NOMO-1 treated with DMSO at 0.1 percent for 48 hours (cell line): ENCODE results near the gene DCD.
"Not testable (repeated sequence)": the region's sequence is repeated elsewhere in the genome, so short reads cannot be mapped to it uniquely, and the experiment has no call there.

ENCODE experiments used
- DNase-seq: peaks from one replicate; lab custom pipeline; 2025; ENCODE audit not compliant: unreplicated experiment; lab: John Stamatoyannopoulos, UW

Gene DCD

GRCh38 chr12:54648265-54648664 lies at the start of gene DCD:
TSS of gene DCD (minus strand) at chr12:54648365. CDS start at chr12:54648303, 62 bp downstream.
- DNase-seq, result no peak

- DNase-seq, result no peak
These were observed 49.7 kb upstream of the DCD start for GRCh38 chr12:54697851-54698250.

- DNase-seq, result no peak
These were observed 44.2 kb upstream of the DCD start for GRCh38 chr12:54692353-54692752.

GRCh38 chr12:54689984-54690383 lies 41.8 kb upstream of the DCD start:
- no peak for DNase-seq

- DNase-seq, result no peak
These were observed 40.8 kb upstream of the DCD start for GRCh38 chr12:54689034-54689372.

GRCh38 chr12:54688309-54689033 lies 40.3 kb upstream of the DCD start:
- DNase-seq, result no peak

GRCh38 chr12:54684636-54685630 lies 36.8 kb upstream of the DCD start:
- DNase-seq, result no peak

- DNase-seq, result no peak
These were observed 35.2 kb upstream of the DCD start for GRCh38 chr12:54683398-54683797.

- no peak for DNase-seq
These were observed 34.5 kb upstream of the DCD start for GRCh38 chr12:54682674-54683073.

- no peak for DNase-seq
These were observed 32.2 kb upstream of the DCD start for GRCh38 chr12:54680374-54680773.

GRCh38 chr12:54678131-54678530 lies 30.0 kb upstream of the DCD start:
- DNase-seq, result no peak

GRCh38 chr12:54667945-54668344 lies 19.8 kb upstream of the DCD start:
- DNase-seq, result no peak

- DNase-seq, result no peak
These were observed 17.8 kb upstream of the DCD start for GRCh38 chr12:54666008-54666407.

- not testable (repeated sequence) for DNase-seq
These were observed 17.0 kb upstream of the DCD start for GRCh38 chr12:54665022-54665635.

GRCh38 chr12:54663603-54664002 lies 15.4 kb upstream of the DCD start:
- no peak for DNase-seq

- peak; percentile 17 for DNase-seq
These were observed 13.9 kb upstream of the DCD start for GRCh38 chr12:54662026-54662425.

GRCh38 chr12:54661048-54661447 lies 12.9 kb upstream of the DCD start:
- peak; percentile 73 for DNase-seq

- no peak for DNase-seq
These were observed 12.3 kb upstream of the DCD start for GRCh38 chr12:54660320-54660962.

GRCh38 chr12:54658306-54659264 lies 10.4 kb upstream of the DCD start:
- peak; percentile 52 for DNase-seq

- DNase-seq, result no peak
These were observed 9.0 kb upstream of the DCD start for GRCh38 chr12:54657105-54657607.
